A549 (cell line): ENCODE results near the gene CXCL17. TPM values are rescaled to one million over a fixed set of nuclear protein-coding genes. Genes with fewer than 3 reads are reported as not detected.

Source experiments
- ATAC-seq, 2 experiments: fragments of 200-7000 bp in 1 of 2; fragments of >200 bp in 1 of 2; cut with Nextera tagmentation in 1 of 2; cut with Tn5 transposase in 1 of 2; 3 replicates each; pipeline versions ENCODE4 v1.8.0 to v1.9.1; 2018 to 2020; ENCODE audit warnings: mild to moderate bottlenecking in 1 of 2, moderate library complexity in 1 of 2
- CTCF ChIA-PET: fragments of 300-600 bp; sonication (Branson Sonifier 250); formaldehyde crosslinking; extraction: SDS; loops from one replicate; lab custom pipeline; 2021; ENCODE audit warnings: antibody characterized with exemption, inconsistent platforms; lab: Yijun Ruan, JAX
- POLR2A ChIA-PET: fragments of 350-600 bp; formaldehyde crosslinking; extraction: SDS; loops from one replicate; lab custom pipeline; 2021; ENCODE audit warnings: antibody characterized with exemption, inconsistent platforms; lab: Yijun Ruan, JAX
- DNase-seq, 2 experiments: peaks; one replicate each; pipeline versions ENCODE4 v3.0.0 to v3.0.0-alpha.2; 2011 to 2016; ENCODE audit warnings: low read depth in 1 of 2, low spot score in 1 of 2
- FAIRE-seq: peaks from 2 replicates; lab custom pipeline; 2011; peaks lifted over from hg19 to GRCh38; lab: Jason Lieb, UNC
- H3K27ac ChIP-seq, 2 experiments: fragments of >200 bp; sonication (Bioruptor Twin); formaldehyde crosslinking; 3 replicates each; pipeline ENCODE4 v1.5.1; 2016 to 2017
- H3K4me1 ChIP-seq: fragments of >200 bp; sonication (Bioruptor Twin); formaldehyde crosslinking; 3 replicates; pipeline ENCODE4 v1.6.1; 2016
- H3K4me2 ChIP-seq: fragments of >200 bp; sonication (Bioruptor Twin); formaldehyde crosslinking; 3 replicates; pipeline ENCODE4 v1.6.1; 2016
- H3K4me3 ChIP-seq: fragments of >200 bp; sonication (Bioruptor Twin); formaldehyde crosslinking; 3 replicates; pipeline ENCODE4 v1.5.1; 2016
- H3K9me3 ChIP-seq: fragments of >200 bp; sonication (Bioruptor Twin); formaldehyde crosslinking; 3 replicates; pipeline ENCODE4 v1.6.1; 2016
- CBX2 ChIP-seq: fragments of 200-600 bp; sonication (generic); IDR thresholded peaks from 2 replicates; pipeline ENCODE4 v1.6.1; 2016; ENCODE audit warnings: low read depth, mild to moderate bottlenecking, borderline replicate concordance
- EP300 ChIP-seq, 2 experiments: fragments of >200 bp; sonication (Bioruptor Twin); formaldehyde crosslinking; IDR thresholded peaks; 2 replicates in 1 of 2; 3 replicates in 1 of 2; pipeline ENCODE4 v1.6.1; 2016 to 2017
- ESRRA ChIP-seq: fragments of 150-350 bp; IDR thresholded peaks from 2 replicates; pipeline ENCODE4 v1.6.1; 2014; ENCODE audit warnings: mild to moderate bottlenecking, low read length, borderline replicate concordance
- FOSL2 ChIP-seq, 2 experiments: fragments of 450-650 bp in 1 of 2; fragments of >200 bp in 1 of 2; sonication (Bioruptor Twin) in 1 of 2; formaldehyde crosslinking; IDR thresholded peaks; 2 replicates each; pipeline versions ENCODE4 v1.5.0 to v1.6.1; 2016 to 2020; ENCODE audit warnings: mild to moderate bottlenecking in 1 of 2, moderate library complexity in 1 of 2
- GATA3 ChIP-seq: IDR thresholded peaks from 2 replicates; pipeline ENCODE4 v1.6.1; 2012; ENCODE audit warnings: borderline replicate concordance
- HMGXB4 ChIP-seq: fragments of 250-450 bp; sonication (Bioruptor Pico); IDR thresholded peaks from 2 replicates; pipeline ENCODE4 v1.5.0; 2021; ENCODE audit warnings: mild to moderate bottlenecking, moderate library complexity, borderline replicate concordance
- JUNB ChIP-seq: fragments of >200 bp; sonication (Bioruptor Twin); formaldehyde crosslinking; IDR thresholded peaks from 2 replicates; pipeline ENCODE4 v1.6.1; 2016
- KDM5A ChIP-seq: fragments of 200-600 bp; sonication (generic); IDR thresholded peaks from 2 replicates; pipeline ENCODE4 v1.6.1; 2016; ENCODE audit warnings: antibody characterized with exemption, mild to moderate bottlenecking
- MAZ ChIP-seq: fragments of 150-350 bp; IDR thresholded peaks from 2 replicates; pipeline ENCODE4 v1.6.1; 2014; ENCODE audit warnings: antibody characterized with exemption, low read depth, low read length, borderline replicate concordance
- MYC ChIP-seq: IDR thresholded peaks from 2 replicates; pipeline ENCODE4 v1.6.1; 2012; ENCODE audit warnings: mild to moderate bottlenecking, inconsistent platforms, low read length, improper control_type of control experiment, borderline replicate concordance
- NFE2L2 ChIP-seq: fragments of 150-350 bp; conservative IDR thresholded peaks from 2 replicates; pipeline ENCODE4 v1.6.1; 2014; ENCODE audit warnings: low read length
- NR3C1 ChIP-seq: fragments of >200 bp; sonication (Bioruptor Twin); formaldehyde crosslinking; IDR thresholded peaks from 3 replicates; pipeline ENCODE4 v1.6.1; 2017
- PHF8 ChIP-seq: fragments of 200-600 bp; sonication (generic); IDR thresholded peaks from 2 replicates; pipeline ENCODE4 v1.6.1; 2016; ENCODE audit warnings: low read depth, mild to moderate bottlenecking, antibody characterized with exemption, moderate library complexity, borderline replicate concordance
- RCOR1 ChIP-seq: fragments of 150-350 bp; IDR thresholded peaks from 2 replicates; pipeline ENCODE4 v1.6.1; 2014; ENCODE audit warnings: antibody characterized with exemption, low read length, low read depth
- RFX5 ChIP-seq: fragments of 450-650 bp; IDR thresholded peaks from 2 replicates; pipeline ENCODE4 v1.7.1; 2014; ENCODE audit warnings: antibody characterized with exemption, mild to moderate bottlenecking, moderate library complexity
- SMC3 ChIP-seq: fragments of >200 bp; sonication (Bioruptor Twin); formaldehyde crosslinking; IDR thresholded peaks from 3 replicates; pipeline ENCODE4 v1.6.1; 2018; ENCODE audit warnings: inconsistent platforms
- SREBF2 ChIP-seq: fragments of 450-650 bp; IDR thresholded peaks from 2 replicates; pipeline ENCODE4 v1.6.1; 2014; ENCODE audit warnings: mild to moderate bottlenecking, moderate library complexity
- ZC3H11A ChIP-seq: fragments of 450-650 bp; IDR thresholded peaks from 2 replicates; pipeline ENCODE4 v1.6.1; 2014; ENCODE audit warnings: antibody characterized with exemption, mild to moderate bottlenecking
- ZFP36 ChIP-seq: fragments of 450-650 bp; IDR thresholded peaks from 2 replicates; pipeline ENCODE4 v1.6.1; 2014; ENCODE audit warnings: borderline replicate concordance; ENCODE audit not compliant: partially characterized antibody
- ZSCAN20 ChIP-seq: fragments of 250-450 bp; sonication (Bioruptor Pico); IDR thresholded peaks from 2 replicates; pipeline ENCODE4 v1.8.0; 2022; ENCODE audit warnings: mild to moderate bottlenecking, moderate library complexity
- WGBS: methylation state at CpG from one replicate; pipeline ENCODE4 v1.1.6; 2017; ENCODE audit errors: missing lambda C conversion rate; 5-methylcytosine and 5-hydroxymethylcytosine counted together
- polyA plus RNA-seq, 4 experiments: library from polyadenylated mRNA; depleted of rRNA in 3 of 4; stranded (reverse); fragments of >200 nt; fragmentation: RNase III in 1 of 4; extraction: RNeasy Plus Mini Kit Qiagen cat#74134 plus additional on column Dnase treatment in 1 of 4; gene quantifications; 2 replicates in 3 of 4; 3 replicates in 1 of 4; pipeline ENCODE4 v1.2.3, GENCODE V29; 2011 to 2017
- TF ChIP-seq, protein P1 (sequence below): fragments of 250-450 bp; sonication (Bioruptor Pico); IDR thresholded peaks from 2 replicates; pipeline ENCODE4 v1.5.0; 2020; ENCODE audit warnings: low read depth, mild to moderate bottlenecking, moderate library complexity
- TF ChIP-seq, protein P2 (sequence below): fragments of 200-600 bp; sonication (generic); IDR thresholded peaks from 2 replicates; pipeline ENCODE4 v1.6.1; 2016; ENCODE audit warnings: antibody characterized with exemption, mild to moderate bottlenecking, moderate library complexity
- TF ChIP-seq, protein P3 (sequence below): IDR thresholded peaks from 2 replicates; pipeline ENCODE4 v1.6.1; 2012; ENCODE audit warnings: low read depth, borderline replicate concordance

Gene CXCL17
- polyA plus RNA-seq, 2 of the 4 experiments (the other 2 are of a cell fraction), result 0.14 TPM; not detected in 1

DNA sequence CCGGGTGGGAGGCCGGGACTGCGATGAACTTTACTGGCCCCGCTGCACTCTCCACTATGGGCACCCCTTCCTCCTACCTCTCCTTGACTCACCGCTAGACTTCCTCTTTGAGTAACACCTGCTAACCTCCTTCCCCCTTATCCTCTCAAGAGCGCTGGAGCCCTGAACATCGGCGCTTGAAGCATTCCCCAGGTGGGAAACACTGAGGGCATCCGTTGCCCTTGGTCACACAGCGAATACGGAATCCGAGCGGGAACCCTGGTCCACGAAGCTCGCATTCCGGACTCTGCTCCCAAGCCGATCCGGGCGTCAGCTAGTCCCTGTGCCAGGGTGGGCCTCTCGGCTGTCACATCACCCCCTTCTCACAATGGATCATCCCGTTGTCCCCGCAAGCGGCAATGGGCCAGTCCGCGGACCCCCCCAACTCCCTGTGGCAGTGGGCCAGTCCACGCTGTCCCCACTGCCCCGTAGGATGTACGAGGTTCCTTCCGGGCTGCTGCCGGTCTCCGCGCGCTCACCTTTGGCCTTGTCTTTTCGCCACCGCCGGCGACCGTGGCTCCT is 19.8 kb downstream of the CXCL17 start (continued):
- TF ChIP-seq, protein P1, sequence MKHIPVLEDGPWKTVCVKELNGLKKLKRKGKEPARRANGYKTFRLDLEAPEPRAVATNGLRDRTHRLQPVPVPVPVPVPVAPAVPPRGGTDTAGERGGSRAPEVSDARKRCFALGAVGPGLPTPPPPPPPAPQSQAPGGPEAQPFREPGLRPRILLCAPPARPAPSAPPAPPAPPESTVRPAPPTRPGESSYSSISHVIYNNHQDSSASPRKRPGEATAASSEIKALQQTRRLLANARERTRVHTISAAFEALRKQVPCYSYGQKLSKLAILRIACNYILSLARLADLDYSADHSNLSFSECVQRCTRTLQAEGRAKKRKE (CRISPR knock-in tag), result 0 out of 2 replicates have a peak, but pooled peaks have one; percentile 26
- TF ChIP-seq EP300 (IDR thresholded peaks at IDR 0.05) (no peak), KDM5A (no peak), GATA3 (0 out of 2 replicates have a peak, but pooled peaks have one; percentile 19), MYC (no peak), NFE2L2 (no peak), ESRRA (no peak), RCOR1 (no peak), SREBF2 (no peak), RFX5 (no peak)
- TF ChIP-seq, protein P2, sequence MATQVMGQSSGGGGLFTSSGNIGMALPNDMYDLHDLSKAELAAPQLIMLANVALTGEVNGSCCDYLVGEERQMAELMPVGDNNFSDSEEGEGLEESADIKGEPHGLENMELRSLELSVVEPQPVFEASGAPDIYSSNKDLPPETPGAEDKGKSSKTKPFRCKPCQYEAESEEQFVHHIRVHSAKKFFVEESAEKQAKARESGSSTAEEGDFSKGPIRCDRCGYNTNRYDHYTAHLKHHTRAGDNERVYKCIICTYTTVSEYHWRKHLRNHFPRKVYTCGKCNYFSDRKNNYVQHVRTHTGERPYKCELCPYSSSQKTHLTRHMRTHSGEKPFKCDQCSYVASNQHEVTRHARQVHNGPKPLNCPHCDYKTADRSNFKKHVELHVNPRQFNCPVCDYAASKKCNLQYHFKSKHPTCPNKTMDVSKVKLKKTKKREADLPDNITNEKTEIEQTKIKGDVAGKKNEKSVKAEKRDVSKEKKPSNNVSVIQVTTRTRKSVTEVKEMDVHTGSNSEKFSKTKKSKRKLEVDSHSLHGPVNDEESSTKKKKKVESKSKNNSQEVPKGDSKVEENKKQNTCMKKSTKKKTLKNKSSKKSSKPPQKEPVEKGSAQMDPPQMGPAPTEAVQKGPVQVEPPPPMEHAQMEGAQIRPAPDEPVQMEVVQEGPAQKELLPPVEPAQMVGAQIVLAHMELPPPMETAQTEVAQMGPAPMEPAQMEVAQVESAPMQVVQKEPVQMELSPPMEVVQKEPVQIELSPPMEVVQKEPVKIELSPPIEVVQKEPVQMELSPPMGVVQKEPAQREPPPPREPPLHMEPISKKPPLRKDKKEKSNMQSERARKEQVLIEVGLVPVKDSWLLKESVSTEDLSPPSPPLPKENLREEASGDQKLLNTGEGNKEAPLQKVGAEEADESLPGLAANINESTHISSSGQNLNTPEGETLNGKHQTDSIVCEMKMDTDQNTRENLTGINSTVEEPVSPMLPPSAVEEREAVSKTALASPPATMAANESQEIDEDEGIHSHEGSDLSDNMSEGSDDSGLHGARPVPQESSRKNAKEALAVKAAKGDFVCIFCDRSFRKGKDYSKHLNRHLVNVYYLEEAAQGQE, result no peak

DNA sequence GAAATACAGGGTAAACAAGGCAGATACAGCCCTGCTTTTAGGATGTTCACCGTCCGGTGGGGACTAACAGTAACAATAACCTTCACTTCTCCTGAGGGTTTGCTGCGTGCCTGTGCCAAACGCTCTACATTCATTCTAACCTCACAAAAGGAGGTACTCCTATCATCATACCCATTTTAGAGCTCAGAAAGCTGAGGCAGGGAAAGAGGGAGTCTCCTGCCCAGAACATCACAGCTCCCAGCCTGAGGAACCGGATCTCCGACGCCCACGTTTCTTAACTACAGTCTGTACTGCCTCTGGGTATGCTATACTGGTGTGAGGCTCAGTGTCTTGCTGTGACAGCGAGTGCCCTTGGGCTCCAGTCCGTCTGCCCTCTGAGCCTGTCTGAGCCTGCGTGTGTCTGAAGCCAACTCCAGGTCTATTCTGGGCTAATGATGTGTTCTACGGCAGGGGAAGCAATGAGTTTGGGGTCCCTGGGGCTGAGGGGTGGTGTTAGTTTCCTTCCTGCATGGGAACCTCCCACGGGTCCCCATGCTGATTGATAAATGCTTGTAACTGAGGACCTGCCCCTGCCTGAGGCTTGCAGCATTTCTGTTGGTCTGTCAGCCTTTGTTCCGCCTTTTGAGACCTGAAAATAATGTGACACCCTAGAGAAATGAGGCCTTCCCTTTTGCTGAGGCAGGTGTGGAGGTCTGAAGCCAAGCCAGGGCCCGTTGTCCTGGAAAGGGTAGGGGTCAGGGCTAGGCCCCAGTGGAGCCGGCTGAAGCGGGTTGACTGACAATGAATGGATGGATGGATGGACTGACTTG is 20.4 kb downstream of the CXCL17 start:
- Histone ChIP-seq H3K27ac (no peak overlapping the region), H3K4me1 (peaks cover 18% of the 10 kb centered on the region), H3K4me3 (peak overlapping the region; percentile 48; the same call in 2 of the 3 replicates), H3K4me2 (peak overlapping the region; percentile 81), H3K9me3 (no peaks in the 10 kb centered on the region)
- ATAC-seq (no peak), FAIRE-seq (no peak), DNase-seq (no peak)
- CTCF ChIA-PET, result interaction anchor here (0.6 to 7.6 kb wide), 8 partner anchors 9 to 29 kb away, joined by 4 to 74 read pairs (median 19); partner anchors contain the start of gene CXCL17
- TF ChIP-seq CBX2, result no peak
- no peak for TF ChIP-seq NR3C1
- TF ChIP-seq, protein P3, sequence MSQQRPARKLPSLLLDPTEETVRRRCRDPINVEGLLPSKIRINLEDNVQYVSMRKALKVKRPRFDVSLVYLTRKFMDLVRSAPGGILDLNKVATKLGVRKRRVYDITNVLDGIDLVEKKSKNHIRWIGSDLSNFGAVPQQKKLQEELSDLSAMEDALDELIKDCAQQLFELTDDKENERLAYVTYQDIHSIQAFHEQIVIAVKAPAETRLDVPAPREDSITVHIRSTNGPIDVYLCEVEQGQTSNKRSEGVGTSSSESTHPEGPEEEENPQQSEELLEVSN, result no peak
- TF ChIP-seq, protein P2, result no peak
- TF ChIP-seq ZC3H11A, result no peak
- no peak for TF ChIP-seq KDM5A
- TF ChIP-seq ZFP36, result no peak
- TF ChIP-seq PHF8, result no peak
- no peak for TF ChIP-seq ZSCAN20
- TF ChIP-seq MAZ, result no peak
- TF ChIP-seq SMC3, result no peak
- no peak for TF ChIP-seq FOSL2 (IDR thresholded peaks at IDR 0.05)
- TF ChIP-seq FOSL2 (CRISPR knock-in tag; IDR thresholded peaks at IDR 0.05), result no peak
- no peak for TF ChIP-seq EP300 (IDR thresholded peaks at IDR 0.05)
- no peak for TF ChIP-seq JUNB
- TF ChIP-seq HMGXB4 (CRISPR knock-in tag), result no peak
- WGBS, result 90% methylated on average over 17 of the region's 17 CpGs
- POLR2A ChIA-PET, result interaction anchor here (1.2 kb wide), 1 partner anchor 10 kb away, joined by 7 read pairs; no protein-coding TSS in a partner anchor
